GM19468 (cell line): Measurements from ENCODE around the gene PRR20G.

Experiments
- ATAC-seq: cut with Tn5 transposase; IDR thresholded peaks from one replicate; pipeline ENCODE4 v1.9.1; 2021; ENCODE audit warnings: mild to moderate bottlenecking, moderate library complexity, moderate number of reproducible peaks; ENCODE audit not compliant: unreplicated experiment; ENCODE audit errors: extremely low read depth

Gene PRR20G

DNA sequence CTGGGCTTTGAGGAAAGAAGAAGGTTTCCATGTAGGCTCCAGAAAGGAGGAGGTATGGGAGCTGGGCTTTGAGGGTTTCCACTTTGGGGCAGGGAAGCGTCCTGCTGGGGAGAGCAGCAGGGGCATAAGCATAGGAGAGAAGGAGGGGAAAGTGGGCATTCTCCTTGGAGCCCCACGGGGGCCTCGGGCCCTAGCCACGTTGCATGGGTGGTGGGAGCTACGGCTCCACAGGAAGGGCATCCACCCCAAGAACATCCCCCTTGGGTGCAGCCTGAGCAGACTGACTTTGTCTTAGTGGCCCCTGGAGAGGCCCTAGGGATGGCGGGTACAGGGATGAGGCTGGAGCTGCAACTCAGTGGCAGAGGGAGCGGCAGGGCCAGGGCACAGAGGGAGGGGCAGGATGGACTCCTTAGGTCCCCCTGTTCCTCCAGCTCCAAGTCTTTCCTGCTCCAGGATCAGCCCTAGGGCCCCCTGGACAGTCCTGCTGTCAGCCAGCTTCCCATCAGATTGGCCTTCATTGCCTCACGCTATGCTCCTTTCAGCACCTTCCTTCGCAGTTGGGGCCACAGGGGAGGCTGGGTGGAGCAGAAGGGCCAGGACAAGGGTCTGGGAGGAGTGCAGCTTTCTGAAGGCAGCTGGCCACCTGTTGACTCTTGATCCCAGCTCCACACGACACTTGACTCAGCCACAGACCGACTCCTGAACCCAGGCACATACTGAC is 22.9 kb downstream of the PRR20G start:
- ATAC-seq = no peak

DNA sequence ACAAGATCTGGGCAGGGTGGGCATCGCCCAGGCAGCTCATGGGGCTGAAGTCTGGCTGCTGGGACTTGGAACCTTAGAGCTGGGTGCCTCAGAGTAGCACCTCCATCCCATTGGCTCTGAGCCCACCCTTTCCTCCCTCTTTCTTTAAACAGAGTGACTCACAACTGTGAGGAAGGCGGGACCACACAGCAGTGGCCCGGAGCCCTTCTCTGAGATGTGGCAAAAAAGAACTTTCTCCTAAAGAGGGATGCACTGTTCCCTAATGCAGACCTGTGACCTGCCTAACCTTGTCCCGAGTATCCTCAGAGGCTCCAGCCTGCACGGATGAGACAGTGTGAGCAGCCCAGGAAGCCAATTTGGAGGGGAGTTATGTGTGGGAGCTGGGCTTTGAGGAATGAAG is 23.6 kb downstream of the PRR20G start:
- no peak for ATAC-seq

DNA sequence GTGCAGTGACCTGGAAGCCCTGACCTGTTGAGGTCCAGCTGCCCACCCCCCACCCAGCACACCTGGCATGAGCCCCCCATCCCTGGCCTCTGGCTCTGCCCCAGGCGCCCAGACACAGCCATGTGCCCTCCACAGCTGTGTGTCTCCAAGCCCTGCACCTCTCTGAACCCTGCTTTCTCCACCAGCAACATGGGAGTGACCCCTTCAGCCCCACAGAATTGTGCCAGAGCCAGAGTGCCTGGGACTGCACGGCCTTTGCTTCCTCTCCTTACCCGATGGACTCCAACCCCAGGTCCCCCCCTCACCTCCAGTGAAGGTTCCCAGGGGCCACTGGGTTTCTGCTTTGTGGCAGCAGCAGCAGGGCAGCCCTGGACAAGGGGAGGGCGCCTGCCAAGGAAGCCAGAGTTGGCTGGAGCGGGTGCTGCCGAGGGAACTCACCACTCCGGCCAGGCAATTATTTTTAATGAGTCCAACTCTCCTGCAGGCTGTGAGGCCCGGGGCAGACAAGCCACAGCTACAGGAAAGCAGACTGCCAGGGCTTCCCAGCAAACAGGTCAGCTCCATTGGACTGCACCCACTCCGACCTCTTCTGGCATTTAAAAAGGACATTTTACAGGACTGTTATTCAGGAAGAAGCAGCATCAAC is 24.1 kb downstream of the PRR20G start:
- no peak for ATAC-seq

- ATAC-seq = no peak
Measured at GRCh38 chr3:127263037-127263436, 24.8 kb downstream of the PRR20G start.

- ATAC-seq = no peak
Measured at GRCh38 chr3:127262533-127262932, 25.3 kb downstream of the PRR20G start.

DNA sequence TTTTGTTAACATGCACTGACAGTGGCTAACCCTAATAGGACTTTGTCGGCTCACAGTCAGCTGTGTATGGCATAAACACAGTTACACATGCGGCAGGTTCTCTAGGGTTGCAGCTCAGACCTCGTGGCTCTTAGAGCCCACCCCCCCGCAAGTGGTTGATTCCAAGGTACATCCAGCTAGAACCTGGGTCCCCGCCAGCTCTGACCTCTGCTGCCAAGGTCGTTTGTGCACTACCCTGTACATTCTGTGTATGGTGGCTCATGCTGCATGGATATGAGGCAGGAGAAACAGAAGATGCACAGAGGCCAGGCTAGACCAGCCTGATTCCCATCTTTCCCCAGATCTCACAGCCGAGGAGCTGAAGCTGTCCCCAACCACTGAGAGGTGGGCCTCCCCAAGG is 25.9 kb downstream of the PRR20G start:
- ATAC-seq = no peak

- ATAC-seq = no peak
Measured at GRCh38 chr3:127260826-127261555, 26.9 kb downstream of the PRR20G start.

DNA sequence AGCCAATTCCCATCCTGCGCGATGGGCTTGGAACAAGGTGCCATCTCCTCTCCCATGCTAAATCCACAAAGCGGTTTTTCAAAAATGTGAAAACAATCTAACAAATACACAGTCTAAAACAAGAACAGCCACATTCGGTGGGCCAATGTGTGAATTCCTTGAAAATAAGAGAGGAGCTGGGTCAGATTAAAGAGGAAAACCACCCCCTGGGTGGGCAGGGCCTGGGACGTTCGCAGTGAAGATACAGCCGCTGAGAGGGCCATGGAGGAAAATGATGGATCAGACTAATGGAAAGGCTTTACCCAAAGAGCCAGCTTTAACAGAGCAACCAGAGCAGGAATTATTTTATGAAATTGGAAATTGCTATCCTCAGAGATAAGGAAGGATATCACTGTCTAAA is 27.4 kb downstream of the PRR20G start:
- ATAC-seq = no peak

DNA sequence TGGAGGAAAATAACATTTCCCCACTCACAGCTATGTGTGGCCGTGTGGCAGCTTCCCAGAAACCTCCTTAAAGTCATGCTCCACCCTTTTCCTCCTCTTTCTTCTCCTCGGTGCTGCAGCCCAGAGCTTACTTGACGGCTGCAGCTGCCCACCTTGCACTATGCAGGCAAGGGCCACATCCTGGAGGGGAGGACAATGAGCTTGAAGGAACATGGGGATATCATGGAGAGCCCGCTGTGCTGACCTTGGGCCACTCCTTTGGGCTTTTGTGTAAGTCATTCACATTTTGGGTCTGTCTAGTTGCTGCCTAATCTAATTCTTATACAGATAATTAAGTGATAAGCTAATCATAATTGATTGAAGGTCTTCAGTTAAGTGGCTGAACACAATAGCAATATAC is 28.0 kb downstream of the PRR20G start:
- no peak for ATAC-seq

- ATAC-seq = no peak
Measured at GRCh38 chr3:127258733-127259132, 29.1 kb downstream of the PRR20G start.

GRCh38 chr3:127257351-127257750 is 30.5 kb downstream of the PRR20G start:
- ATAC-seq = no peak

GRCh38 chr3:127256733-127257271 is 31.0 kb downstream of the PRR20G start:
- ATAC-seq = no peak

- no peak for ATAC-seq
Measured at GRCh38 chr3:127256138-127256537, 31.7 kb downstream of the PRR20G start.

GRCh38 chr3:127255516-127255915 is 32.3 kb downstream of the PRR20G start:
- ATAC-seq = no peak

GRCh38 chr3:127254730-127255129 is 33.1 kb downstream of the PRR20G start:
- no peak for ATAC-seq

- no peak for ATAC-seq
Measured at GRCh38 chr3:127254033-127254644, 33.7 kb downstream of the PRR20G start.

- no peak for ATAC-seq
Measured at GRCh38 chr3:127253491-127253890, 34.4 kb downstream of the PRR20G start.

GRCh38 chr3:127252446-127252845 is 35.4 kb downstream of the PRR20G start:
- ATAC-seq = no peak

GRCh38 chr3:127250032-127250431 is 37.8 kb downstream of the PRR20G start:
- no peak for ATAC-seq

DNA sequence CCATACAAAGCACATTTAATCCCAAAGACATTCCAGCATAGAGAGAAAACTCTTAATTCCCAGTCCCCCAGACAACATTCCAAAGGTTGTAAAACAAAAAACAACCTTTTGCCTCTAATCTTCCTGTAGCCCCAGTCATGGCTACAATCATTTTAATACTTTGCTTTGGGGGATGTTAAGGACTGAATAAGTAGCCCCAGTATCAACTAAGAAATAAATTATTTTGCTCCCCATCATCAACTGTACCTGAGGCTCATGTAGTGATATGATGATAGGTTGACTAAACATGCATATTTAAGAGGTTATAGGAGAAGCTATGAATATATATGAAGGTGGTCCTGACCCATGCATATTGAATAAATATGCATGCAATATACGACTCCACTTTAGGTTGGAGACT is 40.6 kb downstream of the PRR20G start:
- ATAC-seq = no peak

- ATAC-seq = no peak
Measured at GRCh38 chr3:127238602-127239001, 49.2 kb downstream of the PRR20G start.
